Heart right ventricle (tissue), 16 donors: ENCODE measurements around the gene PPP1R14C. TPM values are rescaled to one million over a fixed set of nuclear protein-coding genes. Genes with fewer than 3 reads are reported as not detected.

ENCODE experiments used
- ATAC-seq, 8 donors: fragments of 200-7000 bp; cut with Tn5 transposase; one replicate each; pipeline ENCODE4 v1.9.1; 2020; ENCODE audit warnings: mild to moderate bottlenecking in 8 of 8, moderate library complexity in 8 of 8, moderate number of reproducible peaks in 1 of 8
- DNase-seq, 2 donors: peaks; one replicate each; pipeline ENCODE4 v3.0.0-alpha.2; 2020
- H3K27ac ChIP-seq, 10 donors: fragments of 200-600 bp; sonication (generic) in 2 of 10; one replicate each; pipeline versions ENCODE4 v1.5.0 to v1.8.0; 2020 to 2022; ENCODE audit warnings: mild to moderate bottlenecking in 3 of 10
- H3K27me3 ChIP-seq, 7 donors: fragments of 200-600 bp; one replicate each; pipeline ENCODE4 v1.8.0; 2021 to 2022; ENCODE audit warnings: mild to moderate bottlenecking in 2 of 7
- H3K36me3 ChIP-seq, 9 donors: fragments of 200-600 bp; sonication (generic) in 1 of 9; one replicate each; pipeline versions ENCODE4 v1.5.0 to v1.8.0; 2020 to 2022; ENCODE audit warnings: mild to moderate bottlenecking in 2 of 9
- H3K4me1 ChIP-seq, 9 donors: fragments of 200-600 bp; sonication (generic) in 1 of 9; one replicate each; pipeline versions ENCODE4 v1.5.0 to v1.8.0; 2020 to 2022; ENCODE audit warnings: mild to moderate bottlenecking in 4 of 9
- H3K4me3 ChIP-seq, 10 donors: fragments of 200-600 bp; sonication (generic) in 2 of 10; one replicate each; pipeline versions ENCODE4 v1.5.0 to v1.8.0; 2020 to 2022; ENCODE audit warnings: mild to moderate bottlenecking in 7 of 10, moderate library complexity in 2 of 10
- H3K9me3 ChIP-seq, 11 donors: fragments of 200-600 bp in 10 of 11; sonication (generic) in 2 of 11; one replicate each; pipeline versions ENCODE4 v1.5.0 to v1.8.0; 2013 to 2022; ENCODE audit warnings: mild to moderate bottlenecking in 2 of 11, control low read depth in 1 of 11, moderate library complexity in 1 of 11
- WGBS, 2 donors: extraction: QIAGEN DNeasy Blood & Tissue Kit; methylation state at CpG; one replicate each; pipeline ENCODE4 v1.1.7; 2013; ENCODE audit warnings: inconsistent platforms in 1 of 2; 5-methylcytosine and 5-hydroxymethylcytosine counted together
- intact Hi-C, 10 donors: fragments of 100-400 bp; cut with DNase I; formaldehyde crosslinking; loops; one replicate each; pipeline versions ENCODE4 v1.11.1 to v1.14.2; 2022
- polyA plus RNA-seq, 2 donors: library from polyadenylated mRNA; stranded (reverse); fragments of 200-250 nt; gene quantifications; one replicate each; pipeline ENCODE4 v1.2.3, GENCODE V29; 2013
- total RNA-seq, 10 donors: library from RNA; stranded (reverse); fragmentation: NEBNext Ultra II Directional in 3 of 10; extraction: Animal tissue kit (Norgen Biotek cat#: 25700) in 3 of 10; gene quantifications; one replicate each; pipeline versions ENCODE4 v1.2.1 to v1.2.4, GENCODE V29; 2021 to 2023
- TF ChIP-seq, protein P1 (sequence below), 9 donors: fragments of 200-600 bp; sonication (generic) in 2 of 9; IDR thresholded peaks; one replicate each; pipeline versions ENCODE4 v1.5.0 to v1.8.0; 2021 to 2022; ENCODE audit warnings: antibody characterized with exemption in 9 of 9, mild to moderate bottlenecking in 5 of 9, moderate library complexity in 1 of 9
- donor health status: Arrhythmogenic right ventricular cardiomyopathy.
- donor health status: ischemic (EF 13 %, LVEDD 7.1; RV severe dilation, severe dysfunction).
- donor health status: healthy with polysubstance abuse.
- donor health status: DM: no; HTN: yes; CAD: no.
- donor health status: DM: no; HTN: no; CAD: no.
- donor health status: ischemic (EF 25% LVEDD 6.9; RV normal size, moderate dysfunction).
- donor health status: ischemic (EF 25% LVEDD 5.7; RV mildly dilated, moderate dysfunction).
- donor health status: healthy.
- donor health status: DM: yes; HTN: yes; CAD: no.
- donor health status: Ischemic cardiomyopathy.
- donor health status: ischemic (EF 35%, LVEDD 5.7; RV mildly dilated, moderate dysfunction).
- donor health status: nonischemic (EF 11% LVEDD 7.7; RV severe dilation, severe dysfunction).
- donor health status: DM: yes; HTN: yes; CAD: no.
- donor health status: PGD.
- donor health status: ischemic (EF 29% LVEDD 5.4; RV normal size, mild dysfunction).
- donor health status: nonischemic (EF 23%, LVEDD 6.1; RV moderate dilation, normal function).

The PPP1R14C gene
- total and polyA plus RNA-seq, 12 donors = 22.6 to 145 (median 92.1) TPM

- no peak for ATAC-seq
- Histone ChIP-seq H3K4me1 (peaks cover 0 to 26% (median 0%) of the 10 kb centered on the region in 9 donors), H3K4me3 (no peak overlapping the region), H3K27me3 (peaks cover 0 to 5% (median 0%) of the 10 kb centered on the region in 7 donors), H3K9me3 (no peaks in the 10 kb centered on the region), H3K27ac (no peak overlapping the region), H3K36me3 (no peaks in the 10 kb centered on the region)
- no peak for DNase-seq
- intact Hi-C loops = no loop called here
- 97 to 98% methylated on average over 5 of the region's 5 CpGs for WGBS, 2 donors
- TF ChIP-seq, protein P1, sequence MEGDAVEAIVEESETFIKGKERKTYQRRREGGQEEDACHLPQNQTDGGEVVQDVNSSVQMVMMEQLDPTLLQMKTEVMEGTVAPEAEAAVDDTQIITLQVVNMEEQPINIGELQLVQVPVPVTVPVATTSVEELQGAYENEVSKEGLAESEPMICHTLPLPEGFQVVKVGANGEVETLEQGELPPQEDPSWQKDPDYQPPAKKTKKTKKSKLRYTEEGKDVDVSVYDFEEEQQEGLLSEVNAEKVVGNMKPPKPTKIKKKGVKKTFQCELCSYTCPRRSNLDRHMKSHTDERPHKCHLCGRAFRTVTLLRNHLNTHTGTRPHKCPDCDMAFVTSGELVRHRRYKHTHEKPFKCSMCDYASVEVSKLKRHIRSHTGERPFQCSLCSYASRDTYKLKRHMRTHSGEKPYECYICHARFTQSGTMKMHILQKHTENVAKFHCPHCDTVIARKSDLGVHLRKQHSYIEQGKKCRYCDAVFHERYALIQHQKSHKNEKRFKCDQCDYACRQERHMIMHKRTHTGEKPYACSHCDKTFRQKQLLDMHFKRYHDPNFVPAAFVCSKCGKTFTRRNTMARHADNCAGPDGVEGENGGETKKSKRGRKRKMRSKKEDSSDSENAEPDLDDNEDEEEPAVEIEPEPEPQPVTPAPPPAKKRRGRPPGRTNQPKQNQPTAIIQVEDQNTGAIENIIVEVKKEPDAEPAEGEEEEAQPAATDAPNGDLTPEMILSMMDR (IDR thresholded peaks at IDR 0.05) = no peak
Measured at GRCh38 chr6:150258381-150258780, 115.5 kb downstream of the PPP1R14C start.

GRCh38 chr6:150260931-150261330 lies 118.1 kb downstream of the PPP1R14C start:
- ATAC-seq = no peak
- TF ChIP-seq, protein P1 (IDR thresholded peaks at IDR 0.05) = no peak
- Histone ChIP-seq H3K9me3 (no peaks in the 10 kb centered on the region), H3K36me3 (no peaks in the 10 kb centered on the region), H3K27ac (no peak overlapping the region), H3K4me3 (no peak overlapping the region), H3K27me3 (no peaks in the 10 kb centered on the region), H3K4me1 (peaks cover 0 to 3% (median 0%) of the 10 kb centered on the region in 9 donors)
- WGBS, 2 donors = 94 to 99% methylated on average over 2 of the region's 2 CpGs
- DNase-seq = no peak
- intact Hi-C loops = no loop called here

DNA sequence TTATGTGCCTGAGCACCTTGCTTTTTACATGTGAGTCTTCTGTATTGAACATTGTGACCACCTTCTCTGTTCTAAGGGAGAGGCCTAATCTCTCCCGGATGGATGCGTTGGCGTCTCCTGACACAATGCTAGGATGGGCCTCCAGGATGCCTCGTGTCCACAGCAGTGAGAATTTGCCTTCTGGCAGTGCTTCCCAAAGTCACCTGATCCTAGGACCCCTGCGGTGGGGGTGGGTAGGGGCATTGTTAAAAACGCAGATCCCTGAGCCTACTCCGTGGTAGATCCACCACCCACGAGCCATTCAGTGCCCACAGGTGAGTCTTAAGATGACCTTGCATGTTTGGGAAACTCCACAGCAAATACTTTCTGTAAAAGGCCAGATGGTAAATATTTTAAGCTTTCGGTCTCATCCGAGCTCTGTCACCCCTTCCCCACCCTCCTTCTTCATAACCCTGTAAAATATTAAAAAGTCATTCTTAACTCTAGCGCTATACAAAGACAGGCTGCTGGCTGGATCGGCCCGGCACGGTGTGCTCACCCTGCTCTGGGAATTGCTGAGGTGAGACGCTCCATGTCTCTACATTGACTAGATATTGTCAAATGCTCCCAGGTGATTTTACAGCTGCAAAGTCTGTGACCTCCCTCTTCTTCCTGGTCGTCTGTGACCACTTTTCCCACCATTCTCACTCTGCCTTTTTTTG lies 119.3 kb downstream of the PPP1R14C start:
- H3K4me1 ChIP-seq = no peaks in the 10 kb centered on the region
- no peaks in the 10 kb centered on the region for H3K27me3 ChIP-seq
- H3K9me3 ChIP-seq = no peaks in the 10 kb centered on the region
- no peak overlapping the region for H3K4me3 ChIP-seq
- no peak overlapping the region for H3K27ac ChIP-seq
- TF ChIP-seq, protein P1 (IDR thresholded peaks at IDR 0.05) = no peak
- DNase-seq (no peak), ATAC-seq (no peak)
- 74 to 81% methylated on average over 16 of the region's 16 CpGs for WGBS, 2 donors
- H3K36me3 ChIP-seq = no peaks in the 10 kb centered on the region
- intact Hi-C loops = no loop called here

DNA sequence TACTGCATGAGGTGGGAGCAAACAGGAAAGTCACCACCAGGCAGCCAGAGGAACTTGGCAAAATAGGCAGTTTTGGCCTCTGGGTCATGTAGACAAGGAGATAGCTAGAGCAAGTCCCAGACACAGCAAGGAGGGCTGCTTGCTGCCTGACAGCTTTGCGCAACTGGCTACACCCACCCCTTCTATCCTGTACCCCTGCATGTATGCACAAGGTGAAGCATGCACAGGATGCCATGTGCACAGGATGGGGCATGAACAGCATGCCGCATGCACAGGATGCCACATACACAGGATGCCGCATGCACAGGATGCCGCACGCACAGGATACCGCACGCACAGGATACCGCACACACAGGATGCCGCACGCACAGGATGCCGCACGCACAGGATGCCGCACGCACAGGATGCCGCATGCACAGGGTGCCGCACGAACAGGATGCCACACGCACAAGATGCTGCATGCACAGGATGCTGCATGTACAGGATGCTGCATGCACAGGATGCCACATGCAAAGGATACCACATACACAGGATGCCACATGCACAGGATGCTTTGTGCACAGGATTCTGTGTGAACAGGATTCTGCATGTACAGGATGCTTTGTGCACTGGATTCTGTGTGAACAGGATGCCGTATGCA lies 121.0 kb downstream of the PPP1R14C start:
- Histone ChIP-seq H3K27me3 (no peaks in the 10 kb centered on the region), H3K4me3 (no peak overlapping the region), H3K36me3 (no peaks in the 10 kb centered on the region), H3K9me3 (no peaks in the 10 kb centered on the region), H3K4me1 (no peaks in the 10 kb centered on the region), H3K27ac (no peak overlapping the region)
- 67 to 80% methylated on average over 19 of the region's 19 CpGs for WGBS, 2 donors
- DNase-seq (no peak), ATAC-seq (peak in 1 of 8 donors; percentile 47)
- TF ChIP-seq, protein P1 (IDR thresholded peaks at IDR 0.05) = no peak
- intact Hi-C loops = no loop called here
